Activated CD4-positive, alpha-beta T cell treated with anti-CD3 and anti-CD28 coated beads for 48 hours (primary cell): ENCODE measurements around the gene CHD2.

Source experiments
- DNase-seq: peaks from one replicate; pipeline ENCODE4 v3.0.0-alpha.2; 2020

CHD2 gene

GRCh38 chr15:92885224-92886041, 14.7 kb upstream of the CHD2 start:
- no peak for DNase-seq

GRCh38 chr15:92886042-92886537, 14.0 kb upstream of the CHD2 start:
- no peak for DNase-seq

GRCh38 chr15:92886815-92887214, 13.3 kb upstream of the CHD2 start:
- DNase-seq = no peak

GRCh38 chr15:92887869-92888268, 12.3 kb upstream of the CHD2 start:
- DNase-seq = no peak

- no peak for DNase-seq
These were observed 10.6 kb upstream of the CHD2 start for GRCh38 chr15:92889390-92890107.

GRCh38 chr15:92891533-92892200, 8.5 kb upstream of the CHD2 start:
- DNase-seq = no peak

- DNase-seq = no peak
These were observed 7.9 kb upstream of the CHD2 start for GRCh38 chr15:92892201-92892555.

GRCh38 chr15:92893200-92893599, 6.9 kb upstream of the CHD2 start:
- DNase-seq = no peak

- DNase-seq = no peak
These were observed 3.6 kb upstream of the CHD2 start for GRCh38 chr15:92896561-92896960.

GRCh38 chr15:92897620-92898019, 2.5 kb upstream of the CHD2 start:
- DNase-seq = no peak

- no peak for DNase-seq
These were observed 1.0 kb upstream of the CHD2 start for GRCh38 chr15:92898988-92899582.

GRCh38 chr15:92899601-92899947, 550 bp upstream of the CHD2 start:
- DNase-seq = peak; percentile 40

GRCh38 chr15:92900731-92901071, 577 bp downstream of the CHD2 start:
- no peak for DNase-seq

- DNase-seq = no peak
These were observed 1.1 kb downstream of the CHD2 start for GRCh38 chr15:92901072-92901761.

GRCh38 chr15:92901995-92902394, 1.9 kb downstream of the CHD2 start:
- DNase-seq = no peak

GRCh38 chr15:92902737-92903593, 2.8 kb downstream of the CHD2 start:
- DNase-seq = no peak

GRCh38 chr15:92903631-92903965, 3.5 kb downstream of the CHD2 start:
- no peak for DNase-seq

GRCh38 chr15:92903966-92904721, 4.0 kb downstream of the CHD2 start:
- peak; percentile 99 for DNase-seq

GRCh38 chr15:92904722-92905571, 4.8 kb downstream of the CHD2 start:
- no peak for DNase-seq

GRCh38 chr15:92906020-92906419, 5.9 kb downstream of the CHD2 start:
- no peak for DNase-seq
